Activated T-helper 2 cell treated with anti-CD3 and anti-CD28 coated beads, Interferon-gamma antibody, Interleukin-2, Interleukin-4, amounts not matched to agents 10 μg/mL and 5 μg/mL and 100 μg/mL, durations not matched to agents 14 hours and 24 hours and 36 hours (primary cell): ENCODE data around the gene NXT1. TPM values are rescaled to one million over a fixed set of nuclear protein-coding genes. Genes with fewer than 3 reads are reported as not detected.

Source experiments
- DNase-seq: peaks from one replicate; pipeline ENCODE4 v3.0.0; 2021; ENCODE audit warnings: low spot score
- H3K27ac Mint-ChIP-seq: one replicate; pipeline ENCODE4 v1.8.0; 2021; ENCODE audit warnings: mixed read lengths
- H3K27me3 Mint-ChIP-seq: one replicate; pipeline ENCODE4 v1.8.0; 2021; ENCODE audit warnings: low read depth, mixed read lengths
- H3K36me3 Mint-ChIP-seq: one replicate; pipeline ENCODE4 v1.8.0; 2021; ENCODE audit warnings: low read depth, mixed read lengths
- H3K4me1 Mint-ChIP-seq: one replicate; pipeline ENCODE4 v1.8.0; 2021; ENCODE audit warnings: low read depth, mixed read lengths
- H3K4me3 Mint-ChIP-seq: one replicate; pipeline ENCODE4 v1.8.0; 2021; ENCODE audit warnings: low read depth, mild to moderate bottlenecking, moderate library complexity, mixed read lengths
- H3K9me3 Mint-ChIP-seq: one replicate; pipeline ENCODE4 v1.8.0; 2021; ENCODE audit warnings: mixed read lengths
- intact Hi-C: fragments of 100-400 bp; cut with micrococcal nuclease; formaldehyde crosslinking; loops from one replicate; pipeline ENCODE4 v1.15.1; 2023
- total RNA-seq: library from RNA; stranded (reverse); gene quantifications from 2 replicates; pipeline ENCODE4 v1.2.3, GENCODE V29; 2022

NXT1 gene
- total RNA-seq, 1 donor from 2014 or later = 49.7 TPM

DNA sequence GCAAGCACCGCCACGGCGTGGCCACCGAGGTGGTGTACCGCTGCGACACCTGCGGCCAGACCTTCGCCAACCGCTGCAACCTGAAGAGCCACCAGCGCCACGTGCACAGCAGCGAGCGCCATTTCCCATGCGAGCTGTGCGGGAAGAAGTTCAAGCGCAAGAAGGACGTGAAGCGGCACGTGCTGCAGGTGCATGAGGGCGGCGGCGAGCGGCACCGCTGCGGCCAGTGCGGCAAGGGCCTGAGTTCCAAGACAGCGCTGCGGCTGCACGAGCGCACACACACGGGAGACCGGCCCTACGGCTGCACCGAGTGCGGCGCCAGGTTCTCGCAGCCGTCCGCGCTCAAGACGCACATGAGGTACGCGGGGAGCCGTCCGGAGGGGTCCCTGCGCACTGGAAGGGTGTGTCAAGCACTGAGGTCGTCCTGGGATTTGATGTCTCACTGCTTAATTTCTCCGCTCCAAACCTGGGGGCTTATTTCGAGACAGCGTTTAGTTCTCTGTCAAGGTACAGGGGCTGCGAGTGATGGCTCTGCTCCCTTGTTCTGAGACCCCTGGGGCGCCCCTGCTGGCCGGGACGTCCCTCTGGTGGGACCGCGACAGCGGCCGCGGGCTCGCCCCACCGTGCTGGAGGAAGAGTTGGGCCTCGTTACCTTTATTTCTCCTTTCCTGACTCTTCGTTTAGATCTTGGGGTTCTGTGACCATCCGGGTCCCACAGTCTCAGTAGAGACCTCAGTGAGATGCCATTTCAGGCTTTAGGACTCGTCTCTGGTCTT lies 15.0 kb downstream of the NXT1 start:
- Mint-ChIP-seq H3K4me1 (peaks cover 46% of the 10 kb centered on the region), H3K27ac (no peak overlapping the region), H3K4me3 (no peak overlapping the region), H3K9me3 (no peaks in the 10 kb centered on the region), H3K27me3 (no peaks in the 10 kb centered on the region), H3K36me3 (peaks cover 62% of the 10 kb centered on the region)
- intact Hi-C loops = loop anchor here (2.0 kb wide), 1 partner anchor 33 kb away; no protein-coding TSS in a partner anchor
- no peak for DNase-seq

DNA sequence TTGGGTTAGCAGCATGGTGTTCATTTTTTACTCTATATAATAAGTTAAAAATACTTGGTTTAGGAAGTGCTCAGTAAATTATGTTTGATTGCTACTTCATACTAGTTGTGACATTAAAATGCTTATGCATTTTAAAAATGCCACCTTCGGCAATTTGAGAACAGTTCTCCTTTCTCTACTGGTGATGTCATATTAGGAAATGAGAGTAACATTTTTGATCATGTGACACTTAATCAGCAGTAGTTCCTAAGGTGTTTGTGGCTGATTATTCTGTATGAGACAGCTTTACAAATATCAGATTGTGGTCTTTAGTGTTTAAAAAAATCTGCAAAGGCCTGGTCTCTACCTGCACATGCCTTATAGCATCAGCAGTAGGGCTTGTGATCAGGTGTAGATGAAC lies 15.8 kb downstream of the NXT1 start:
- no peaks in the 10 kb centered on the region for H3K9me3 Mint-ChIP-seq
- H3K27ac Mint-ChIP-seq = peak overlapping the region; percentile 70
- intact Hi-C loops = loop anchor here (2.0 kb wide), 1 partner anchor 32 kb away; no protein-coding TSS in a partner anchor
- no peak for DNase-seq
- H3K4me1 Mint-ChIP-seq = peaks cover 40% of the 10 kb centered on the region
- H3K27me3 Mint-ChIP-seq = no peaks in the 10 kb centered on the region
- H3K36me3 Mint-ChIP-seq = peaks cover 68% of the 10 kb centered on the region
- peak overlapping the region; percentile 5 for H3K4me3 Mint-ChIP-seq

DNA sequence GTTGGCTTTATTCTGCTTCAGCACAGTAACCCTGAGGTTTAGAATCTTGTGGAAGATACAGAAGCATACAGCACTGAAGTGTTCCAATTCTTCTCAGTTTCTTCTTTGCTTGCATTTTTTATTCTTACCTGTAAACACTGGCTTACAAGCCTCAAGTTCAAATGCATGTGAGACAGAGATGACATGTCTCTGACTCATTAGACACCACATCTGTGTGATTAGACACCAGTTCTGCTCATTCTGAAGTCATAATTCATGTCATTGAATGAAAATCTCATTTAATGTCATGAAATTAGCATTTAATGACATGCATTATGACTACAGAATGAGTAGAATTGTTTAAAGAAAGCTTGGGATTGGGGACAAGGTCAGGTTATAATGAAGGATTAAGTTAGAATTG lies 17.2 kb downstream of the NXT1 start:
- intact Hi-C loops = loop anchor here (2.0 kb wide), 1 partner anchor 31 kb away; no protein-coding TSS in a partner anchor
- peaks cover 40% of the 10 kb centered on the region for H3K4me1 Mint-ChIP-seq
- no peak overlapping the region for H3K27ac Mint-ChIP-seq
- H3K36me3 Mint-ChIP-seq = peaks cover 81% of the 10 kb centered on the region
- no peak for DNase-seq
- no peaks in the 10 kb centered on the region for H3K9me3 Mint-ChIP-seq
- no peaks in the 10 kb centered on the region for H3K27me3 Mint-ChIP-seq
- H3K4me3 Mint-ChIP-seq = no peak overlapping the region

DNA sequence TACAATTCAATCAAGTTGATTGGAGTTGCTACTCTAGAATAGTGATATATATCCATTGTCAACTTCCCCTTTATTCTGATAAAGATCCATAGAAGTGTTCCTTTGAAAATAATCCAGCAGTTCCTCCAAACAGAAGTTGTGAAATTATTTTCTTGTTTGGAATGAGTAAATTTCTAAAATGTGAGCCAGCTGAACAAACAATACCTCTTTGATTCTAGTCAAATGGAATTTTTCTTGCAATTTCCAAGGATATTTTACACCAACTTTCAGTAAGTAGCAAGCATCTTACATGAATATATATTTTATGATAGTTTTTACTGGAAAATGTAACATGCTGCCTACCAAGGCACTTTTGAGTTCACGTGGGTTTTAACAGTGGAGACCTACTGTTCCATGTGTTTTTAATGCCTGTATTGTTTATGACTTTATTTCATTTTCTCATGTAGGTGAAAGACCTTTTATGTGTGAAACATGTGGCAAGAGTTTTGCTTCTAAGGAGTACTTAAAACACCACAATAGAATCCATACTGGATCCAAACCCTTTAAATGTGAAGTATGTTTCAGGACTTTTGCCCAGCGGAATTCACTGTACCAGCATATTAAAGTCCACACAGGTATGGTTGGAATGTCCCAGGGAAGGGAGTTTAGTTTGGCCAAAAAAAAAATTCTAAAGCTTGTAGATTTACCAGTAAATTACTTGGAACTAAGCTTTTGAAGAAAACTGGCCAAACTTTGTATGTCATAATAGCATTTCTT lies 17.9 kb downstream of the NXT1 start:
- DNase-seq = no peak
- H3K27me3 Mint-ChIP-seq = no peaks in the 10 kb centered on the region
- H3K4me1 Mint-ChIP-seq = peaks cover 33% of the 10 kb centered on the region
- no peak overlapping the region for H3K4me3 Mint-ChIP-seq
- no peaks in the 10 kb centered on the region for H3K9me3 Mint-ChIP-seq
- intact Hi-C loops = no loop called here
- no peak overlapping the region for H3K27ac Mint-ChIP-seq
- peaks cover 77% of the 10 kb centered on the region for H3K36me3 Mint-ChIP-seq

DNA sequence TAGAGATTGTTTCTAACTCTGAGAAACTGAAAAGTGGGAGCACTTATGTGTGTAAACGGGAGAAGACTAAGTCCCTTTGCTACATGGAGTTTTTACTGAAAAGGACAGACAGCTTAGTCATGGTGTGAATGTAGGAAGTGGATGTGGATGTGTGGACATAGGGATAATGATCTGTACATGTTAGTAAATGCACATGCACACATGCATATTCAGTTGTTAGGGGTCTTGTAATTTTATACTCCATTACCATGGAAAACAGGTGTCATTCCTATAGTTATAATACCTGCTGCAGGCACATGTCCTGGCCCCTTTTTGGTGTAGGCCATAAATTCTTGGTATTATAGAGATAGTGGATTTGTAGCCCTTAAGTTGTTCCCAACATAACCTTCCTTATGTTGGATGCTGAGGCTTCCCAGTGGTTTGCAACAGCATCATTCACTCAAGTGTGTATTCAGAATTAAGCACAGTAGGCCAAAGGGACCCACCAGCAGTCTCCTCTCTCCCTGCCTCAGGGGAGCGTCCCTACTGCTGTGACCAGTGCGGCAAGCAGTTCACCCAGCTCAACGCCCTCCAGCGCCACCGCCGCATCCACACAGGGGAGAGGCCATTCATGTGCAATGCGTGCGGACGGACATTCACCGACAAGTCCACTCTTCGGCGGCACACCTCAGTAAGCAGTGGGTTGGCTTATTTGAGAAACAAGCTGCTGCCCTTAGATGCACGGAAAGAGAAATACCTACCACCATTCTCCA lies 18.7 kb downstream of the NXT1 start:
- H3K27me3 Mint-ChIP-seq = no peaks in the 10 kb centered on the region
- no peak for DNase-seq
- no peak overlapping the region for H3K27ac Mint-ChIP-seq
- peaks cover 81% of the 10 kb centered on the region for H3K36me3 Mint-ChIP-seq
- intact Hi-C loops = no loop called here
- H3K9me3 Mint-ChIP-seq = no peaks in the 10 kb centered on the region
- H3K4me1 Mint-ChIP-seq = peaks cover 26% of the 10 kb centered on the region
- no peak overlapping the region for H3K4me3 Mint-ChIP-seq

DNA sequence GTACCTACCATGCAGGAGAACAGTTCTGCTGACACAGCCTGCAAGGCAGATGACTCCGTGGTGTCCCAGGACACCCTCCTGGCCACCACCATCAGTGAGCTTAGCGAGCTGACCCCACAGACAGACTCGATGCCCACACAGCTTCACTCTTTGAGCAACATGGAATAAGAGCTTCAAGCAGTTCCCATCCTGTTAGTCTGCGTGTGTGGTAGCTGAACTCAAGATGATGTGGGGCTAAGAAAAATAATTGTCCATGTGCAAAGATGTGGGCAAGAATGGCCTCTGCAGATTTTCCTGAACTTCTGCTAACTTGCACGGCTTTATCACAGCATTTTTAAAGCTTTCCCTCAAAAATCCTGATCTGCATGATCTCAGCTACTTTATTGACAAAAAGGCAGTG lies 19.7 kb downstream of the NXT1 start:
- Mint-ChIP-seq H3K27ac (no peak overlapping the region), H3K4me3 (no peak overlapping the region), H3K4me1 (peaks cover 17% of the 10 kb centered on the region), H3K9me3 (no peaks in the 10 kb centered on the region), H3K36me3 (peaks cover 78% of the 10 kb centered on the region), H3K27me3 (no peaks in the 10 kb centered on the region)
- no peak for DNase-seq
- intact Hi-C loops = no loop called here

DNA sequence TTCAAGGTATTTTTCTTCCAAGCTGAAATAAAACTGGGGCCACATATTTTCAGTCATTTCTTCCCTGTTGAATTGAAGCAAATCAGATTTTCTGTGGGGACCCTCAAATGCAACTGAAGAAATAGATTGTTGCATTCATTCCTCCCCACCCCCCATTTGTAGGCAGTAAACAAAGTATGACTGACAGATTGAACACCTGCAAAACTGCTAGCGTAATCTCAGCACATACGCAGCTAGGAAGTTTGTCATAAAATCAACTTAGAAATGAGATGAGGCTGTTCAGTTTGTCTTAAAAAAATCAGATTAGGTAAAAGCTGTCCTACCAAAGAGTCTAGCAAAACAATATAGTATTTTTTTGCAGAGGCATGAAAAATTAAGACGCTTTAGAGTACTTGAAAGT lies 20.3 kb downstream of the NXT1 start:
- Mint-ChIP-seq H3K36me3 (peaks cover 83% of the 10 kb centered on the region), H3K4me1 (peaks cover 19% of the 10 kb centered on the region), H3K27ac (no peak overlapping the region), H3K27me3 (no peaks in the 10 kb centered on the region), H3K9me3 (no peaks in the 10 kb centered on the region), H3K4me3 (no peak overlapping the region)
- DNase-seq = no peak
- intact Hi-C loops = no loop called here

DNA sequence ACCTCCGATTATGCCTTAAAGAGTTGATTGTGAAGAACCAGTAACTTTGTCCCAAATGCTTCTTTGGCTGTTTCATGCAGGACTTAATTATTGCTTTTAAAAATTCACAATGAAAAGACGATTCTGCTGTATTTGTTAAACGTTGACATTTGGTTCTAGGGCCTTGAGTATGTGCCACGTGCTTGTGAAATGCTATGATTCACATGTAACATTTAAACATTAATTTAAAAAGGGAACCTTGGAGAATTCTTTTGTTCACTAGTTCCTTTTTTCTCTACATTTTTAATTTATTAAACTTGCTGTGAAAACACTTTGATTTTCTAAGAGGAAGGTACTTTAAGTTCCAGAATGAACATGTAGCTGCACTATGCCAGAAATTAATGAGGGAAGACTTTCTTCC lies 20.9 kb downstream of the NXT1 start:
- Mint-ChIP-seq H3K27me3 (no peaks in the 10 kb centered on the region), H3K4me1 (peaks cover 13% of the 10 kb centered on the region), H3K4me3 (no peak overlapping the region), H3K27ac (no peak overlapping the region), H3K9me3 (no peaks in the 10 kb centered on the region), H3K36me3 (peaks cover 83% of the 10 kb centered on the region)
- intact Hi-C loops = no loop called here
- DNase-seq = no peak

DNA sequence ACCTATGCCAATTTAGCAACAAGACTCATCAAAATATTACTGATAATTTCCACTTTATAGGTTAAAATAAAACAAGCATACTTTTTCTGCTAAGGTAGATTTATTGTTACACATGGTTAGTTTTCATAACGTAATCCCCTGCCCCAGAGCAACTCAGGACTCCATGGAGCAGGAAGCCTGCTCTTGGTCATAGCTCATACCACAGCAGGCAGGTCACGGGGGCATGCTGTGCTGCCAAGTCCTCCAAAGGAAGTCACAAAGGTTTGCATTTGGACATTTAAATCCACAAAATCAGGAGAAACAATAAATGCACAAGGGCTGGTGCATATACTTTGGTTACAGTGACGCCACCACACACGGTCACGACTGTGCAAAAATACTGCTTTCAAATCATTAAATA lies 23.9 kb downstream of the NXT1 start:
- H3K9me3 Mint-ChIP-seq = no peaks in the 10 kb centered on the region
- H3K27me3 Mint-ChIP-seq = no peaks in the 10 kb centered on the region
- H3K4me1 Mint-ChIP-seq = peaks cover 2% of the 10 kb centered on the region
- intact Hi-C loops = no loop called here
- DNase-seq = no peak
- peaks cover 77% of the 10 kb centered on the region for H3K36me3 Mint-ChIP-seq
- no peak overlapping the region for H3K27ac Mint-ChIP-seq
- no peak overlapping the region for H3K4me3 Mint-ChIP-seq

DNA sequence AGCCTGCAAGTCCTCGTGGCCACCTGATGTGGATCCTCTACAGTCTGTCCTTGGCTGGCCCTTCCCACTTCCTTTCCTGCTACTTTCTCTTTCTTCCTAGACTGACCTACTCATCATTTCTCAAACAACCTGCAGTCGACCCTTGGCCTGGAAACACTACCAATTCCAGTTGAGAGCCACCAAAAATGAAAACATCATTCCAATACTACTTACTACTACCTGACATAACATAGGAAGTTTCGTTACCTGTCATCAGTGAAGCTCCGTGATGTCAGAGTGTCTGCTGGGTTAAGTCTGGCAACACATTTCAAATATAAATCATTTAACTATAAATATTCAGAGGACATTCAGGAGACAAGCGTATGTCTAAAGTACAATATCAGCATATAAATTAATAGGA lies 25.2 kb downstream of the NXT1 start:
- Mint-ChIP-seq H3K4me1 (peaks cover 2% of the 10 kb centered on the region), H3K36me3 (peaks cover 67% of the 10 kb centered on the region), H3K27ac (no peak overlapping the region), H3K27me3 (no peaks in the 10 kb centered on the region), H3K9me3 (no peaks in the 10 kb centered on the region), H3K4me3 (no peak overlapping the region)
- intact Hi-C loops = no loop called here
- no peak for DNase-seq

DNA sequence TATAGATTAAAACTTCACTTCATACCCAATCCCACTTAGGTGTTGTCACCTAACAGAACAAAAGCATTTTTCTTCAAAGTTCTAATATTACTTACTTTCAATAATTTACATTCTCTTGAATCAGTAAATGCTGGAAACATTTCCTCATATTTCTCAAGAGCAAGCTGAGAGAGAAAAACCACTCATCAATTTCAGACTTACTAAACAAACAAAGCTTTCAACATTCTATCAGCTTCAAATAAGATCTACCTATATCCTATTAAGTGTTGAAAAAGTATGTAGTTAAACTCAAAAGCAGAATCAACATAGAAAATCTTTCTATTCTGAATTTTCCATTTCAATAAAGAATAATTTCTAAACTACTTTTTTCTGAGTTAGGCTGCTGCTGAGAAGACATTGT lies 29.2 kb downstream of the NXT1 start:
- no peak overlapping the region for H3K27ac Mint-ChIP-seq
- no peak for DNase-seq
- H3K4me3 Mint-ChIP-seq = no peak overlapping the region
- intact Hi-C loops = no loop called here
- H3K27me3 Mint-ChIP-seq = no peaks in the 10 kb centered on the region
- H3K9me3 Mint-ChIP-seq = no peaks in the 10 kb centered on the region
- peaks cover 15% of the 10 kb centered on the region for H3K4me1 Mint-ChIP-seq
- peaks cover 63% of the 10 kb centered on the region for H3K36me3 Mint-ChIP-seq

DNA sequence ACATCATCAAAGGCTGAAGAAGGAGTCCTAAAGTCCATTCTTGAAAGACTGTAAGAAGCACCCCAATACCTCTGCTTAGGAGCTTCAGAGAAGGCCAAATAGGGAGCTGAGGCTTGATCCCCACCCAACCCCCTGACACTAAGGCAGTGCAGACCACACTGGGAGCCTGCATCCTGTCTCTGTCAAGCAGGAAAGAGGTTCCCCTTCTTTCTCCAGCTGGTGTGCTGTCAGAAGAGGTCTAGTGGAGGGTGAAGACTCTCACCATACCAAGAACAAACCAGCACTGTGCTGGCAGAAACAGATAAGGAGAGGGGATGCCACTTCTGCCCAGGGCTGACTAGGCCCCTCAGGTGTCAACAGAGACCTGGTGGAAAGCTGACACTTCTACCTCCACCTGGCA lies 31.3 kb downstream of the NXT1 start:
- Mint-ChIP-seq H3K27me3 (no peaks in the 10 kb centered on the region), H3K36me3 (peaks cover 62% of the 10 kb centered on the region), H3K4me3 (no peak overlapping the region), H3K27ac (no peak overlapping the region), H3K4me1 (peaks cover 16% of the 10 kb centered on the region), H3K9me3 (no peaks in the 10 kb centered on the region)
- intact Hi-C loops = no loop called here
- DNase-seq = no peak
